Activated CD4-positive, CD25-positive, alpha-beta regulatory T cell (primary cell): Measurements from ENCODE around the gene GRM1.

Experiments
- DNase-seq, 4 experiments: peaks; one replicate each; lab custom pipeline; 2025; lab: John Stamatoyannopoulos, UW

GRM1 gene

GRCh38 chr6:146277142-146277541 is 248.3 kb downstream of the GRM1 start:
- DNase-seq, result no peak

- no peak for DNase-seq
Observed at GRCh38 chr6:146281651-146282362, 252.9 kb downstream of the GRM1 start.

GRCh38 chr6:146282837-146283236 is 254.0 kb downstream of the GRM1 start:
- DNase-seq, result no peak

GRCh38 chr6:146284311-146284710 is 255.4 kb downstream of the GRM1 start:
- no peak for DNase-seq

GRCh38 chr6:146286961-146287360 is 258.1 kb downstream of the GRM1 start:
- DNase-seq, result no peak

GRCh38 chr6:146287691-146288369 is 259.0 kb downstream of the GRM1 start:
- DNase-seq, result no peak

GRCh38 chr6:146289816-146290588 is 261.1 kb downstream of the GRM1 start:
- DNase-seq, result no peak

GRCh38 chr6:146290589-146290901 is 261.7 kb downstream of the GRM1 start:
- no peak for DNase-seq

GRCh38 chr6:146292506-146292905 is 263.6 kb downstream of the GRM1 start:
- no peak for DNase-seq

GRCh38 chr6:146295695-146296094 is 266.8 kb downstream of the GRM1 start:
- DNase-seq, result no peak

GRCh38 chr6:146297815-146298214 is 269.0 kb downstream of the GRM1 start:
- no peak for DNase-seq

GRCh38 chr6:146300521-146300920 is 271.7 kb downstream of the GRM1 start:
- no peak for DNase-seq

GRCh38 chr6:146301764-146302163 is 272.9 kb downstream of the GRM1 start:
- no peak for DNase-seq

GRCh38 chr6:146302994-146303393 is 274.1 kb downstream of the GRM1 start:
- DNase-seq, result no peak

GRCh38 chr6:146304181-146304580 is 275.3 kb downstream of the GRM1 start:
- DNase-seq, result no peak

- DNase-seq, result no peak
Observed at GRCh38 chr6:146305092-146305491, 276.2 kb downstream of the GRM1 start.

GRCh38 chr6:146305951-146306350 is 277.1 kb downstream of the GRM1 start:
- DNase-seq, result no peak

GRCh38 chr6:146310628-146311027 is 281.8 kb downstream of the GRM1 start:
- DNase-seq, result no peak

GRCh38 chr6:146311079-146311478 is 282.2 kb downstream of the GRM1 start:
- DNase-seq, result no peak

- no peak for DNase-seq
Observed at GRCh38 chr6:146312608-146313007, 283.7 kb downstream of the GRM1 start.

GRCh38 chr6:146315381-146316174 is 286.7 kb downstream of the GRM1 start:
- no peak for DNase-seq

- no peak for DNase-seq
Observed at GRCh38 chr6:146316175-146316495, 287.3 kb downstream of the GRM1 start.
